ENCODE measurements around the gene OR2AG2. TPM values are rescaled to one million over a fixed set of nuclear protein-coding genes. Genes with fewer than 3 reads are reported as not detected.

Gene OR2AG2
- total RNA-seq, 4 donors from 2014 or later = not detected

- TF ChIP-seq, protein P1, sequence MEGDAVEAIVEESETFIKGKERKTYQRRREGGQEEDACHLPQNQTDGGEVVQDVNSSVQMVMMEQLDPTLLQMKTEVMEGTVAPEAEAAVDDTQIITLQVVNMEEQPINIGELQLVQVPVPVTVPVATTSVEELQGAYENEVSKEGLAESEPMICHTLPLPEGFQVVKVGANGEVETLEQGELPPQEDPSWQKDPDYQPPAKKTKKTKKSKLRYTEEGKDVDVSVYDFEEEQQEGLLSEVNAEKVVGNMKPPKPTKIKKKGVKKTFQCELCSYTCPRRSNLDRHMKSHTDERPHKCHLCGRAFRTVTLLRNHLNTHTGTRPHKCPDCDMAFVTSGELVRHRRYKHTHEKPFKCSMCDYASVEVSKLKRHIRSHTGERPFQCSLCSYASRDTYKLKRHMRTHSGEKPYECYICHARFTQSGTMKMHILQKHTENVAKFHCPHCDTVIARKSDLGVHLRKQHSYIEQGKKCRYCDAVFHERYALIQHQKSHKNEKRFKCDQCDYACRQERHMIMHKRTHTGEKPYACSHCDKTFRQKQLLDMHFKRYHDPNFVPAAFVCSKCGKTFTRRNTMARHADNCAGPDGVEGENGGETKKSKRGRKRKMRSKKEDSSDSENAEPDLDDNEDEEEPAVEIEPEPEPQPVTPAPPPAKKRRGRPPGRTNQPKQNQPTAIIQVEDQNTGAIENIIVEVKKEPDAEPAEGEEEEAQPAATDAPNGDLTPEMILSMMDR (IDR thresholded peaks at IDR 0.05) = no peak
- ATAC-seq (ENCODE audit: low FRiP score) (no peak), DNase-seq (ENCODE audit: low spot score) (no peak)
Measured at GRCh38 chr11:6755303-6755952, 16.3 kb downstream of the OR2AG2 start.

GRCh38 chr11:6747097-6747668 is 24.6 kb downstream of the OR2AG2 start:
- TF ChIP-seq, protein P1 (IDR thresholded peaks at IDR 0.05) = no peak
- no peak for ATAC-seq (ENCODE audit: low FRiP score)
- DNase-seq (ENCODE audit: low spot score) = no peak

DNA sequence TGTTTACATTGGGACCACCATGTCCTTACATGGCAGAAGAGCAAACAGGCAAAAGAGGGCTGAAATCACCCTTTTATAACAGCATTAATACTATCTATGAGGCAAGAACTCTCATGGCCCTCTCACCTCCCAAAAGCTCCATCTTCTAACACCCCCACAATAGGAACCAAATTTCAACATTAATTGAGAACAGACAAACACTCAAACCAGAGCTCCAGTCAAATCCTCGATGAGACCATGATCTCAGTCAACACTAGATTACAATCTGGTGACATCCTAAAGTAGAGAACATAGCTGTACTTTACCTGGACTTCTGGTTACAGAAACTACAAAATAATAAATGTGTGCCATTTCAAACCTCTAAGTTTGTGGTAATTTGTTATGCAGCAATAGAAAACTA is 25.1 kb downstream of the OR2AG2 start:
- DNase-seq (ENCODE audit: low spot score) = no peak
- no peak for ATAC-seq (ENCODE audit: low FRiP score)
- TF ChIP-seq, protein P1 (IDR thresholded peaks at IDR 0.05) = no peak

DNA sequence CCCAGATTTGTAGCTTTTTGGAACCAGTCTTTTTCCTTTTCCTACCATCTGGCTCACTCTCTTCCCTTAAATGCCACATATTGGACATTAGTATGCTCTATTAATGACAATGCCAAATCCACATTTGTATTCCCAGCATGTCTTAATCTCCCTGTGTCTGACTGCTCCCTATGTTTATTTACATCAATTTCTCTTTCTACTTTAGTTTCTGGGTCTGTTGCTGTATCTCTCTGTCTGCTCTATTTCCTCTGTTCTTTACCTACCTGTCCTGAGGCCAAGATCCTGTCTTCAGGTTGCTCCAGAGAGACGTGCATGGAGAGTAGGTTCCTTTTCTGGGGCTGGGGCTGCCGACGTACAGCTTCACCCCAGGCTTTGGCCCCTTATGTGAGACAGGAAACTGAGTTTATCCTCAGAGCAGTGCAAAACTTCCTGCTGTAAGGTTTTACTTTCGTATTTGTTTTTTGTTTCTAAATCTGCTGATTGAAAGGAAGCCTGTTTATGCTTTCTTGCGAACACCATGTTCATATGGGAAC is 25.6 kb downstream of the OR2AG2 start:
- ATAC-seq (ENCODE audit: low FRiP score) (no peak), DNase-seq (ENCODE audit: low spot score) (no peak)
- TF ChIP-seq, protein P1 (IDR thresholded peaks at IDR 0.05) = no peak

- TF ChIP-seq, protein P1 (IDR thresholded peaks at IDR 0.05) = no peak
- DNase-seq (ENCODE audit: low spot score) (no peak), ATAC-seq (ENCODE audit: low FRiP score) (no peak)
Measured at GRCh38 chr11:6745465-6746015, 26.2 kb downstream of the OR2AG2 start.

GRCh38 chr11:6745018-6745417 is 26.8 kb downstream of the OR2AG2 start:
- no peak for ATAC-seq (ENCODE audit: low FRiP score)

More at GRCh38 chr11:6745018-6745417, 26.8 kb downstream of the OR2AG2 start:
- TF ChIP-seq, protein P1 (IDR thresholded peaks at IDR 0.05) = no peak
- DNase-seq (ENCODE audit: low spot score) = no peak
